Fibroblast of lung (primary cell): ENCODE measurements around the gene PPP3R1. TPM values are rescaled to one million over a fixed set of nuclear protein-coding genes. Genes with fewer than 3 reads are reported as not detected.

ENCODE experiments used
- DNase-seq, 2 donors: peaks; one replicate each; pipeline versions ENCODE4 v3.0.0 to v3.0.0-alpha.2; 2010; ENCODE audit warnings: low read depth in 2 of 2
- H2AFZ ChIP-seq: 2 replicates; pipeline ENCODE4 v1.5.1; 2012; ENCODE audit warnings: low read length, control low read depth, inconsistent platforms
- H3K27ac ChIP-seq: 2 replicates; pipeline ENCODE4 v1.5.1; 2011; ENCODE audit warnings: low read length, control low read depth; ENCODE audit not compliant: insufficient read depth
- H3K27me3 ChIP-seq: 2 replicates; pipeline ENCODE4 v1.5.1; 2011; ENCODE audit warnings: mild to moderate bottlenecking, low read length; ENCODE audit not compliant: control insufficient read depth, insufficient read depth
- H3K36me3 ChIP-seq: 2 replicates; pipeline ENCODE4 v1.5.1; 2011; ENCODE audit warnings: low read length; ENCODE audit not compliant: control insufficient read depth, insufficient read depth
- H3K4me1 ChIP-seq: 2 replicates; pipeline ENCODE4 v1.5.1; 2011; ENCODE audit warnings: low read length; ENCODE audit not compliant: control insufficient read depth, insufficient read depth; ENCODE audit errors: extremely low read depth
- H3K4me2 ChIP-seq: 2 replicates; pipeline ENCODE4 v1.5.1; 2011; ENCODE audit warnings: low read length, control low read depth; ENCODE audit not compliant: insufficient read depth; ENCODE audit errors: extremely low read depth
- H3K4me3 ChIP-seq, 4 experiments: fragments of 200-600 bp in 1 of 4; sonication (generic) in 1 of 4; replicated peaks in 1 of 4; 2 replicates each; pipeline ENCODE4 v1.5.1; 2011 to 2016; ENCODE audit warnings: low read length in 4 of 4, low read depth in 3 of 4, mild to moderate bottlenecking in 3 of 4, control low read depth in 2 of 4, inconsistent platforms in 1 of 4, mixed read lengths in 1 of 4; ENCODE audit not compliant: insufficient read depth in 1 of 4; ENCODE audit errors: control extremely low read depth in 1 of 4
- H3K79me2 ChIP-seq: 2 replicates; pipeline ENCODE4 v1.5.1; 2012; ENCODE audit warnings: mild to moderate bottlenecking, low read length, inconsistent platforms; ENCODE audit not compliant: control insufficient read depth, insufficient read depth
- H3K9ac ChIP-seq: 2 replicates; pipeline ENCODE4 v1.5.1; 2011; ENCODE audit warnings: mild to moderate bottlenecking, low read length, control low read depth; ENCODE audit not compliant: insufficient read depth
- H3K9me3 ChIP-seq: 2 replicates; pipeline ENCODE4 v1.5.1; 2012; ENCODE audit warnings: low read depth, low read length; ENCODE audit not compliant: control insufficient read depth, insufficient read depth
- H4K20me1 ChIP-seq: 2 replicates; pipeline ENCODE4 v1.5.1; 2011; ENCODE audit warnings: low read length; ENCODE audit not compliant: control insufficient read depth, insufficient read depth; ENCODE audit errors: extremely low read depth
- CTCF ChIP-seq, 2 donors: IDR thresholded peaks in 1 of 2; conservative IDR thresholded peaks in 1 of 2; 1 replicate in 1 of 2; 2 replicates in 1 of 2; pipeline ENCODE4 v1.5.1; 2011 to 2012; ENCODE audit warnings: low read length in 2 of 2, control low read depth in 1 of 2, inconsistent platforms in 1 of 2, low read depth in 1 of 2, mild to moderate bottlenecking in 1 of 2
- EZH2 ChIP-seq: IDR thresholded peaks from 2 replicates; pipeline ENCODE4 v1.5.1; 2012; ENCODE audit warnings: low read length, control low read depth, mild to moderate bottlenecking; ENCODE audit errors: missing control alignments
- polyA minus RNA-seq: library from RNA; depleted of rRNA, polyadenylated mRNA; stranded (reverse); fragments of >200 nt; gene quantifications from 2 replicates; pipeline ENCODE4 v1.2.3, GENCODE V29; 2011; ENCODE audit warnings: low replicate concordance
- polyA plus RNA-seq, 2 donors: library from polyadenylated mRNA; depleted of rRNA in 1 of 2; stranded (reverse) in 1 of 2; unstranded in 1 of 2; fragments of >200 nt; gene quantifications; 2 replicates each; pipeline ENCODE4 v1.2.1, GENCODE V29; 2011 to 2012; ENCODE audit warnings: missing spikeins in 1 of 2
- total RNA-seq: library from RNA; depleted of rRNA; stranded (reverse); fragments of >200 nt; gene quantifications from 2 replicates; pipeline ENCODE4 v1.2.1, GENCODE V29; 2014

The PPP3R1 gene
- total RNA-seq (18.0 and 22.8 TPM in 2 replicates), polyA plus RNA-seq (46.1 and 51.3 TPM in 2 replicates), polyA minus RNA-seq (4.2 and 5.7 TPM in 2 replicates)
- polyA plus RNA-seq (2012), result 46.5 and 49.4 TPM in 2 replicates

DNA sequence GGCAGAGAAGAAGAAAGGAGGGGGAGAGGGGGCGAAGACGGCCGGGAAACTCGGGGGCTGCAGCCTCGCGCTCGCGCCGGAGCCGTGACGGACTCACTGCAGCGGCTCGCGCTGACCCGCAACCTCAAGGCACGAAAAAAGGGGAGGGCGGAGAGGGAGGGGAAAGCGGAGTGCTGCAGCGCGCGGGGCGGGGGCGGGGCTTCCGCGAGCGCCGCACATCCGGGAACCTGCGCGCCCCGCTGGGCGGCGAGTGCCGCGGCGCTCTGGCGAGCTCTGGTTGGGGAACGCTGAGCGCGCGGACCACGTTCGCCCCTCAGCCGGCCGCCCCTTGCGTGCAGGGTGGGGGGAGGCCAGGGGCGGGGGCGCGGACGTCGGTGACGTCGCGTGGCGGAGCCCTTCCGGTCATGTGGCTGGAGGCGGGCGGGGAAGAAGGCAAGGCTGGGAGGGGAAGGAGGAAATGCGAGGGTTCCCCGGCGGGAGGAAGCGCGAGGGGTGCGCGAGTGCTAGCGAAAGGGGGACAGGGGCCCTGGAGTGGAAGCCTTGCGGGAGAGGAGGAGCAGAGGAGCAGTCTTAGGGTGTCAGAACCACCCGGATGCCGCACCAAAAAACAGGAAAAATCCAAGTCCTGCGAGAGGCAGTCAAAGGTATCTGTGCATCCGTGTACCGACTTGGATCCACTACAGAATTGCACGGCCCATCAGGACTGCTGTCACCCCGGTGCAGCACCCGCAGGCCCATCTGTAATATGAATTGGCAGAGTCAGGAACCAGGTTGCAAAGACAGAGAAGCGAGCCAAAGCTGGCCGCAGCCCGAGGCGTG lies at the start of gene PPP3R1:
Gene PPP3R1 (minus strand): TSS at position 133 of the 819 bp plus-strand sequence. CDS start 405 bp downstream, outside the sequence.
- peak within 1 kb of the TSS; percentile 92 for H3K9ac ChIP-seq
- H3K4me1 ChIP-seq, result peaks cover 7% of the 10 kb centered on the region
- peak within 1 kb of the TSS; percentile 73 for H2AFZ ChIP-seq
- H4K20me1 ChIP-seq, result peaks cover 7% of the 10 kb centered on the region
- H3K27me3 ChIP-seq, result no peaks in the 10 kb centered on the region
- no peak for TF ChIP-seq CTCF (conservative IDR thresholded peaks at IDR 0.05 in 1 of 2, IDR thresholded peaks at IDR 0.05 in 1 of 2; ENCODE audit: low read depth in 1 of 2, low read length in 2 of 2)
- TF ChIP-seq EZH2, result no peak
- H3K36me3 ChIP-seq, result no peaks in the 10 kb centered on the region
- H3K27ac ChIP-seq, result peak within 1 kb of the TSS; percentile 99
- H3K79me2 ChIP-seq, result peaks cover 49% of the 10 kb centered on the region
- H3K4me3 ChIP-seq, result peak within 1 kb of the TSS; percentile 86 to 95 (median 90)
- H3K9me3 ChIP-seq, result no peaks in the 10 kb centered on the region
- peak; percentile 96 for DNase-seq
- peak within 1 kb of the TSS; percentile 81 for H3K4me2 ChIP-seq

DNA sequence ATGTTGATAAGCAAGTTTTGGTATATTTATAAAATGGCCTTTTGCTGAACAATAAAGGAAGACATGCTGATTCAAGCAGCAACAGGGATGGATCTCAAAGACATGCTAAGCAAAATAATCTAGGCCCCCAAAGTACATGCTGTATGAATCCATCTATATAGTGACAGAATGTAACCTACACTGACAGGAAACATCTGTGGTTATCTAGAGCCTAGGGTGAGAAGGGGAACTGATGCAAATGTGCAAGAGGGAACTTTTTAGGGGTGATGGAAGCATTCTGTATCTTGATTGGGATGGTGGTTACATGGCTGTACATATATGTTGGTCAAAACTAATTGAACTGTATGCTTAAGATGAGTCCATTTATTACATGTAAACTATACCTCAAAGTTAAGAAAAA lies 43.2 kb upstream of the PPP3R1 start:
- Histone ChIP-seq H3K4me2 (no peak overlapping the region), H3K27me3 (no peaks in the 10 kb centered on the region), H3K79me2 (no peaks in the 10 kb centered on the region), H3K4me3 (no peak overlapping the region), H3K36me3 (peaks cover 1% of the 10 kb centered on the region), H3K9ac (no peak overlapping the region), H3K4me1 (no peaks in the 10 kb centered on the region), H3K9me3 (no peaks in the 10 kb centered on the region), H2AFZ (no peak overlapping the region), H4K20me1 (no peaks in the 10 kb centered on the region), H3K27ac (no peak overlapping the region)
- no peak for DNase-seq
- TF ChIP-seq EZH2 (no peak), CTCF (conservative IDR thresholded peaks at IDR 0.05 in 1 of 2, IDR thresholded peaks at IDR 0.05 in 1 of 2; ENCODE audit: low read depth in 1 of 2, low read length in 2 of 2) (no peak)

DNA sequence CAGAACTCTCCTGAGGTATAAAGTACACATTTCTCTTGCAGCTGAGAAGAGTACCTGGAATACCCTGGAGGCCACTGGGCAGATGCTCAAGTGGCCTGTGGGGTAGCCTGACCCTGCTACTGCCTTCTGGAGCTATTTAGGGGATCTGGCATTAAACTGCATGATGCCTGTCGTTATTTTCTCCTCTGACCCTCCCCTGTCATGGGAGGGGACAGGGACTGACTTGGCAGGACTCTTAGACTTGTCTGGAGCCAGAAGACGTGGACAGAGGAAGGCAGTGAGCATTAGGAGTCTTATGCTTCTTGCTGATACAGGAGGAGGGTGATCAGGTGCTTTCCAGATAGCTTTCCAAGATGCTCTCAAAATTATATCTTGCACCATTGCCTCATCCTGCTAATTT lies 42.6 kb upstream of the PPP3R1 start:
- Histone ChIP-seq H3K9ac (no peak overlapping the region), H3K36me3 (peaks cover 1% of the 10 kb centered on the region), H4K20me1 (no peaks in the 10 kb centered on the region), H3K79me2 (no peaks in the 10 kb centered on the region), H3K4me2 (no peak overlapping the region), H2AFZ (no peak overlapping the region), H3K4me1 (no peaks in the 10 kb centered on the region), H3K27me3 (no peaks in the 10 kb centered on the region), H3K4me3 (no peak overlapping the region), H3K9me3 (no peaks in the 10 kb centered on the region), H3K27ac (no peak overlapping the region)
- no peak for DNase-seq
- TF ChIP-seq CTCF (conservative IDR thresholded peaks at IDR 0.05 in 1 of 2, IDR thresholded peaks at IDR 0.05 in 1 of 2; ENCODE audit: low read depth in 1 of 2, low read length in 2 of 2) (no peak), EZH2 (no peak)
